ENCODE results near the gene SERPINC1. TPM values are rescaled to one million over a fixed set of nuclear protein-coding genes. Genes with fewer than 3 reads are reported as not detected.

The SERPINC1 gene
- total RNA-seq, 1 donor from 2014 or later: not detected

- H3K36me3 Mint-ChIP-seq: peaks cover 41% of the 10 kb centered on the region
- TF ChIP-seq EZH2 (IDR thresholded peaks at IDR 0.05) (no peak), CTCF (IDR thresholded peaks at IDR 0.05) (no peak), EZH2phosphoT487 (IDR thresholded peaks at IDR 0.05) (no peak)
- H3K4me1 ChIP-seq: peaks cover 10% of the 10 kb centered on the region
- peaks cover 55% of the 10 kb centered on the region for H3F3A ChIP-seq (ENCODE audit: low read depth)
- no peak overlapping the region for H2AFZ ChIP-seq (replicated peaks)
- no peaks in the 10 kb centered on the region for H3K9me3 ChIP-seq (ENCODE audit: low read depth)
- H3K27ac ChIP-seq: no peak overlapping the region
- no peak overlapping the region for H3K27ac Mint-ChIP-seq
- H3K9ac ChIP-seq: no peak overlapping the region
- H4K20me1 ChIP-seq (ENCODE audit: low read depth): peaks cover 18% of the 10 kb centered on the region
- no peak for DNase-seq (ENCODE audit: low spot score)
- H3K9me3 Mint-ChIP-seq: no peaks in the 10 kb centered on the region
- H3K36me3 ChIP-seq: peaks cover 12% of the 10 kb centered on the region
- H3K27me3 ChIP-seq: no peaks in the 10 kb centered on the region
- H3K27me3 Mint-ChIP-seq (ENCODE audit: insufficient read depth, low read depth): peaks cover 2% of the 10 kb centered on the region
- H3K4me3 Mint-ChIP-seq: no peak overlapping the region
- no peak overlapping the region for H3K4me2 ChIP-seq
- no peaks in the 10 kb centered on the region for H3K79me2 ChIP-seq (ENCODE audit: low read depth)
- H3K4me1 Mint-ChIP-seq: no peaks in the 10 kb centered on the region
- H3K4me3 ChIP-seq: no peak overlapping the region
These were observed 60.2 kb downstream of the SERPINC1 start for GRCh38 chr1:173856903-173857302.

GRCh38 chr1:173856014-173856413 lies 61.1 kb downstream of the SERPINC1 start:
- peaks cover 12% of the 10 kb centered on the region for H3K36me3 ChIP-seq
- H3K36me3 Mint-ChIP-seq: peaks cover 41% of the 10 kb centered on the region

More at GRCh38 chr1:173856014-173856413, 61.1 kb downstream of the SERPINC1 start:
- Histone ChIP-seq H3K9me3 (ENCODE audit: low read depth) (no peaks in the 10 kb centered on the region), H2AFZ (replicated peaks) (no peak overlapping the region), H3K4me1 (peaks cover 10% of the 10 kb centered on the region), H4K20me1 (ENCODE audit: low read depth) (peaks cover 18% of the 10 kb centered on the region), H3K27me3 (no peaks in the 10 kb centered on the region), H3K27ac (no peak overlapping the region), H3K9ac (no peak overlapping the region), H3K79me2 (ENCODE audit: low read depth) (no peaks in the 10 kb centered on the region), H3K4me2 (no peak overlapping the region), H3K4me3 (no peak overlapping the region), H3F3A (ENCODE audit: low read depth) (peaks cover 46% of the 10 kb centered on the region)
- TF ChIP-seq EZH2phosphoT487 (IDR thresholded peaks at IDR 0.05) (no peak), CTCF (IDR thresholded peaks at IDR 0.05) (no peak), EZH2 (IDR thresholded peaks at IDR 0.05) (no peak)
- no peak overlapping the region for H3K4me3 Mint-ChIP-seq
- no peak overlapping the region for H3K27ac Mint-ChIP-seq
- no peak for DNase-seq (ENCODE audit: low spot score)
- no peaks in the 10 kb centered on the region for H3K9me3 Mint-ChIP-seq
- H3K4me1 Mint-ChIP-seq: no peaks in the 10 kb centered on the region
- H3K27me3 Mint-ChIP-seq (ENCODE audit: insufficient read depth, low read depth): no peaks in the 10 kb centered on the region

Small RNA genes lying within 50 kb of the gene (small RNA-seq; reads per million reads assigned to genes)
- 0.07 reads per million for gene RNA5SP67

Other genes starting within 250 kb of the SERPINC1 start
- 1.5 and 2.3 TPM in 2 replicates for gene ANKRD45, start 247.5 kb downstream of the SERPINC1 start, total RNA-seq (ENCODE audit: low replicate concordance)
- gene KLHL20, start 202.3 kb downstream of the SERPINC1 start, total RNA-seq (ENCODE audit: low replicate concordance): 27.0 and 30.4 TPM in 2 replicates
- 35.7 and 56.0 TPM in 2 replicates for gene DARS2, start 92.7 kb downstream of the SERPINC1 start, total RNA-seq (ENCODE audit: low replicate concordance)
- 33.4 and 37.7 TPM in 2 replicates for gene CENPL, start 92.4 kb downstream of the SERPINC1 start, total RNA-seq (ENCODE audit: low replicate concordance)
- 585 and 950 TPM in 2 replicates for gene GAS5, start 49.3 kb downstream of the SERPINC1 start, total RNA-seq (ENCODE audit: low replicate concordance)
- 13.9 and 19.4 TPM in 2 replicates for gene ZBTB37, start 48.9 kb downstream of the SERPINC1 start, total RNA-seq (ENCODE audit: low replicate concordance)
- gene RC3H1, start 105.0 kb upstream of the SERPINC1 start, total RNA-seq (ENCODE audit: low replicate concordance): 32.4 and 32.8 TPM in 2 replicates
- 23.5 and 46.0 TPM in 2 replicates for gene RABGAP1L, start 242.2 kb upstream of the SERPINC1 start, total RNA-seq (ENCODE audit: low replicate concordance)